Gastrocnemius medialis (tissue), 4 donors: ENCODE results near the gene UMAD1.

Experiments
- CTCF ChIP-seq, 5 experiments: fragments of 450-650 bp in 3 of 5; fragments of 200-600 bp in 2 of 5; sonication (generic) in 2 of 5; IDR thresholded peaks in 4 of 5; conservative IDR thresholded peaks in 1 of 5; 1 replicate in 4 of 5; 2 replicates in 1 of 5; pipeline ENCODE4 v1.5.1; 2016 to 2019; ENCODE audit warnings: antibody characterized with exemption in 5 of 5, mild to moderate bottlenecking in 3 of 5, moderate library complexity in 3 of 5
- POLR2A ChIP-seq, 2 donors: fragments of 450-650 bp; IDR thresholded peaks; one replicate each; pipeline ENCODE4 v1.6.1; 2017; ENCODE audit warnings: antibody characterized with exemption in 2 of 2, mild to moderate bottlenecking in 2 of 2, moderate library complexity in 2 of 2

- TF ChIP-seq CTCF (IDR thresholded peaks at IDR 0.05 in 4 of 5, conservative IDR thresholded peaks at IDR 0.05 in 1 of 5): no peak
- TF ChIP-seq POLR2A (IDR thresholded peaks at IDR 0.05): no peak
Measured at GRCh38 chr7:7742223-7742622, 101.7 kb downstream of the UMAD1 start.
